ENCODE results near the gene CDC42BPA.

The CDC42BPA gene

GRCh38 chr1:227333423-227333822 is 15.1 kb upstream of the CDC42BPA start:
- DNase-seq = no peak

- no peak for DNase-seq
These were observed 12.2 kb upstream of the CDC42BPA start for GRCh38 chr1:227330279-227331076.

- no peak for DNase-seq
These were observed 10.2 kb upstream of the CDC42BPA start for GRCh38 chr1:227328405-227329019.

- DNase-seq = no peak
These were observed 6.9 kb upstream of the CDC42BPA start for GRCh38 chr1:227325156-227325555.

- DNase-seq = no peak
These were observed 5.6 kb upstream of the CDC42BPA start for GRCh38 chr1:227323967-227324268.

- no peak for DNase-seq
These were observed 5.1 kb upstream of the CDC42BPA start for GRCh38 chr1:227323171-227323966.

GRCh38 chr1:227322376-227322775 is 4.1 kb upstream of the CDC42BPA start:
- no peak for DNase-seq

- peak; percentile 25 for DNase-seq
These were observed 2.7 kb upstream of the CDC42BPA start for GRCh38 chr1:227321035-227321434.

GRCh38 chr1:227320476-227320875 is 2.2 kb upstream of the CDC42BPA start:
- DNase-seq = no peak

GRCh38 chr1:227318853-227319607 is 738 bp upstream of the CDC42BPA start:
- DNase-seq = no peak

GRCh38 chr1:227317523-227318015 is 723 bp downstream of the CDC42BPA start:
- peak; percentile 6 for DNase-seq

- DNase-seq = no peak
These were observed 1.3 kb downstream of the CDC42BPA start for GRCh38 chr1:227317011-227317451.

- DNase-seq = no peak
These were observed 1.8 kb downstream of the CDC42BPA start for GRCh38 chr1:227316456-227316855.

- DNase-seq = no peak
These were observed 2.5 kb downstream of the CDC42BPA start for GRCh38 chr1:227315629-227316346.

GRCh38 chr1:227314014-227314848 is 4.1 kb downstream of the CDC42BPA start:
- DNase-seq = no peak

- no peak for DNase-seq
These were observed 5.8 kb downstream of the CDC42BPA start for GRCh38 chr1:227312361-227313025.

- DNase-seq = no peak
These were observed 6.8 kb downstream of the CDC42BPA start for GRCh38 chr1:227311389-227312001.

GRCh38 chr1:227308367-227309336 is 9.6 kb downstream of the CDC42BPA start:
- no peak for DNase-seq

GRCh38 chr1:227306689-227307088 is 11.6 kb downstream of the CDC42BPA start:
- no peak for DNase-seq
